Keratinocyte (primary cell): ENCODE measurements around the gene CD3G. TPM values are rescaled to one million over a fixed set of nuclear protein-coding genes. Genes with fewer than 3 reads are reported as not detected.

Experiments
- DNase-seq: peaks from one replicate; pipeline ENCODE4 v3.0.0-alpha.2; 2011; ENCODE audit warnings: low read depth, missing footprints, low spot score
- FAIRE-seq: peaks from 2 replicates; lab custom pipeline; 2011; peaks lifted over from hg19 to GRCh38; lab: Jason Lieb, UNC
- H2AFZ ChIP-seq: 2 replicates; pipeline ENCODE4 v1.6.0; 2012; ENCODE audit warnings: low read length, control low read depth, inconsistent platforms; ENCODE audit not compliant: control insufficient read depth
- H3K27ac ChIP-seq: 2 replicates; pipeline ENCODE4 v1.5.1; 2011; ENCODE audit warnings: low read length; ENCODE audit not compliant: control insufficient read depth, insufficient read depth
- H3K27me3 ChIP-seq: 3 replicates; pipeline ENCODE4 v1.6.0; 2011; ENCODE audit warnings: low read length; ENCODE audit not compliant: control insufficient read depth, insufficient read depth; ENCODE audit errors: extremely low read depth
- H3K36me3 ChIP-seq, 2 experiments: 2 replicates in 1 of 2; 3 replicates in 1 of 2; pipeline ENCODE4 v1.5.1; 2011; ENCODE audit warnings: low read length in 2 of 2, mild to moderate bottlenecking in 1 of 2; ENCODE audit not compliant: control insufficient read depth in 2 of 2, insufficient read depth in 2 of 2; ENCODE audit errors: extremely low read depth in 1 of 2
- H3K4me1 ChIP-seq: 3 replicates; pipeline ENCODE4 v1.5.1; 2011; ENCODE audit warnings: low read length; ENCODE audit not compliant: control insufficient read depth, insufficient read depth; ENCODE audit errors: extremely low read depth
- H3K4me2 ChIP-seq: 3 replicates; pipeline ENCODE4 v1.6.0; 2011; ENCODE audit warnings: low read depth, low read length; ENCODE audit not compliant: control insufficient read depth, insufficient read depth; ENCODE audit errors: extremely low read depth
- H3K4me3 ChIP-seq, 3 experiments: fragments of 200-600 bp in 1 of 3; sonication (generic) in 1 of 3; 2 replicates in 2 of 3; 3 replicates in 1 of 3; pipeline ENCODE4 v1.5.1; 2011 to 2016; ENCODE audit warnings: low read length in 3 of 3, mild to moderate bottlenecking in 3 of 3, control low read depth in 2 of 3, inconsistent platforms in 1 of 3, low read depth in 1 of 3, mixed read lengths in 1 of 3, mixed run types in 1 of 3, moderate library complexity in 1 of 3; ENCODE audit not compliant: control insufficient read depth in 2 of 3, insufficient read depth in 2 of 3; ENCODE audit errors: extremely low read depth in 1 of 3
- H3K79me2 ChIP-seq: 2 replicates; pipeline ENCODE4 v1.6.0; 2012; ENCODE audit warnings: low read length; ENCODE audit not compliant: control insufficient read depth, insufficient read depth
- H3K9ac ChIP-seq: 3 replicates; pipeline ENCODE4 v1.6.0; 2011; ENCODE audit warnings: low read length; ENCODE audit not compliant: control insufficient read depth, insufficient read depth; ENCODE audit errors: extremely low read depth
- H3K9me1 ChIP-seq: 3 replicates; pipeline ENCODE4 v1.6.0; 2011; ENCODE audit warnings: low read length; ENCODE audit not compliant: control insufficient read depth, insufficient read depth; ENCODE audit errors: extremely low read depth
- H3K9me3 ChIP-seq: 2 replicates; pipeline ENCODE4 v1.5.1; 2012; ENCODE audit warnings: low read depth, low read length; ENCODE audit not compliant: control insufficient read depth
- H4K20me1 ChIP-seq: 3 replicates; pipeline ENCODE4 v1.6.0; 2011; ENCODE audit warnings: low read length; ENCODE audit not compliant: control insufficient read depth, insufficient read depth; ENCODE audit errors: extremely low read depth
- CTCF ChIP-seq, 3 experiments: IDR thresholded peaks in 1 of 3; conservative IDR thresholded peaks in 1 of 3; optimal IDR thresholded peaks in 1 of 3; 2 replicates in 2 of 3; 3 replicates in 1 of 3; pipeline versions ENCODE3 to v1.5.1; 2011; ENCODE audit warnings: low read length in 3 of 3, mild to moderate bottlenecking in 3 of 3, moderate library complexity in 2 of 3, control low read depth in 1 of 3, inconsistent platforms in 1 of 3; ENCODE audit not compliant: insufficient read depth in 2 of 3; ENCODE audit errors: extremely low read depth in 1 of 3
- EZH2 ChIP-seq: IDR thresholded peaks from one replicate; pipeline ENCODE4 v1.6.1; 2012; ENCODE audit warnings: inconsistent platforms, mild to moderate bottlenecking, low read length, moderate library complexity
- dilution Hi-C: fragments of 300-500 bp; cut with MboI; formaldehyde crosslinking; loops from one replicate; pipeline ENCODE4 v1.7.0; 2020; ENCODE audit warnings: low sequenced_read_pairs; ENCODE audit not compliant: extremely low pct_ligation_motif_present
- polyA plus RNA-seq, 5 experiments: library from polyadenylated mRNA; depleted of rRNA in 3 of 5; stranded (reverse) in 3 of 5; stranded (forward) in 1 of 5; unstranded in 1 of 5; fragments of >200 nt; gene quantifications; 1 replicate in 1 of 5; 2 replicates in 3 of 5; 3 replicates in 1 of 5; pipeline versions ENCODE4 v1.2.1 to v1.2.3, GENCODE V29; 2011 to 2012; ENCODE audit warnings: missing spikeins in 2 of 5, low read depth in 1 of 5, low replicate concordance in 1 of 5

Gene CD3G
- polyA plus RNA-seq, 1 donor (not counting 4 experiments of a cell fraction or from before 2014, with no cell fraction given) = not detected

GRCh38 chr11:118313242-118313641 lies 30.9 kb upstream of the CD3G start:
- Histone ChIP-seq H3K79me2 (no peaks in the 10 kb centered on the region), H3K9me1 (no peaks in the 10 kb centered on the region), H2AFZ (no peak overlapping the region), H3K27ac (no peak overlapping the region), H3K36me3 (no peaks in the 10 kb centered on the region), H4K20me1 (no peaks in the 10 kb centered on the region), H3K27me3 (peaks cover 9% of the 10 kb centered on the region), H3K9ac (no peak overlapping the region), H3K9me3 (no peaks in the 10 kb centered on the region), H3K4me3 (no peak overlapping the region), H3K4me2 (no peak overlapping the region), H3K4me1 (peaks cover 14% of the 10 kb centered on the region)
- no peak for FAIRE-seq
- dilution Hi-C loops = no loop called here
- TF ChIP-seq EZH2 = no peak
- TF ChIP-seq CTCF (optimal IDR thresholded peaks at IDR 0.05 in 1 of 3, IDR thresholded peaks at IDR 0.05 in 1 of 3, conservative IDR thresholded peaks at IDR 0.05 in 1 of 3; ENCODE audit: extremely low read depth in 1 of 3, insufficient read depth in 2 of 3, low read length in 3 of 3) = no peak
- no peak for DNase-seq

- Histone ChIP-seq H3K79me2 (no peaks in the 10 kb centered on the region), H3K9me3 (no peaks in the 10 kb centered on the region), H3K4me3 (no peak overlapping the region), H3K36me3 (no peaks in the 10 kb centered on the region), H3K27ac (no peak overlapping the region), H2AFZ (no peak overlapping the region), H3K9ac (no peak overlapping the region), H3K27me3 (peaks cover 9% of the 10 kb centered on the region), H4K20me1 (no peaks in the 10 kb centered on the region), H3K4me2 (no peak overlapping the region), H3K9me1 (no peaks in the 10 kb centered on the region), H3K4me1 (peaks cover 14% of the 10 kb centered on the region)
- FAIRE-seq = no peak
- DNase-seq = no peak
- TF ChIP-seq EZH2 (no peak), CTCF (optimal IDR thresholded peaks at IDR 0.05 in 1 of 3, IDR thresholded peaks at IDR 0.05 in 1 of 3, conservative IDR thresholded peaks at IDR 0.05 in 1 of 3; ENCODE audit: extremely low read depth in 1 of 3, insufficient read depth in 2 of 3, low read length in 3 of 3) (no peak)
- dilution Hi-C loops = no loop called here
These were observed 29.1 kb upstream of the CD3G start for GRCh38 chr11:118314988-118315411.
